Activated CD4-positive, alpha-beta T cell treated with anti-CD3 and anti-CD28 coated beads, Interleukin-2, amount 50 U/mL, for 48 hours (primary cell): ENCODE measurements around the gene REC8.
A peak's percentile ranks its signal among the peaks of the same experiment; 100 is the strongest.

ENCODE experiments used
- DNase-seq, 2 experiments: peaks; one replicate each; pipeline ENCODE4 v3.0.0-alpha.2; 2020

REC8 gene

GRCh38 chr14:24138396-24139271 lies 33.2 kb upstream of the REC8 start:
- no peak for DNase-seq

DNA sequence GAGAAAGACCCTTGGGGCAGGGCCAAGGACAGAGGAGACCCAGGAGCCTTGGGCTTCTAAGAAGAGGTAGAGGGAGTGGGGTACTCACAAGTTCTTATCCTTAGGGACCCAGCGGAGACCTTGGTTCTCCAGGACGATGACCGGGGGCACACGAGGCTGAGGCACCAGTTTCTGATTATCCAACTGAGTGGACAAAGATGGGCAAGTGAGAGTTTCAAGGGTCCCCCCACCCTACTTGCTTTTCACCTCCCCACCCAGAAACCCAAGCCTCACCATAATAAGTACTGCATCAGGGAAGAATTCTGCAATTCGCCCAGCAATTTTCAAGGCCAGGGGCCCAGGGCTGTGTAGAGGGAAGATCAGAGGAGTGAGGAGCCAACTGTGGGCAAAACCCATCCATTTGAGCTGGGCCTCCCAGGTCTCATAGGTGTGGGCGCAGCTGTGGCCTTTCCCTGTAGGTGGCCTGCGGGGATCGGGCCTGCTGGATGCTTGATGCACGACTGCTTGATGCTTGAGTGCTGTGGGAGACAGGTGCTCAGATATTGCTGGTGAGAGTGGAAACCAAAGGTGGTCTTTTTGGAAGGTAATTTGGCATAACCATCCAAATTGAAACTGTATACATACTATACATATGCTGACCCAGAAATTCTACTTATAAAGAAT lies 32.5 kb upstream of the REC8 start:
- DNase-seq: peak; percentile 46 to 58

DNA sequence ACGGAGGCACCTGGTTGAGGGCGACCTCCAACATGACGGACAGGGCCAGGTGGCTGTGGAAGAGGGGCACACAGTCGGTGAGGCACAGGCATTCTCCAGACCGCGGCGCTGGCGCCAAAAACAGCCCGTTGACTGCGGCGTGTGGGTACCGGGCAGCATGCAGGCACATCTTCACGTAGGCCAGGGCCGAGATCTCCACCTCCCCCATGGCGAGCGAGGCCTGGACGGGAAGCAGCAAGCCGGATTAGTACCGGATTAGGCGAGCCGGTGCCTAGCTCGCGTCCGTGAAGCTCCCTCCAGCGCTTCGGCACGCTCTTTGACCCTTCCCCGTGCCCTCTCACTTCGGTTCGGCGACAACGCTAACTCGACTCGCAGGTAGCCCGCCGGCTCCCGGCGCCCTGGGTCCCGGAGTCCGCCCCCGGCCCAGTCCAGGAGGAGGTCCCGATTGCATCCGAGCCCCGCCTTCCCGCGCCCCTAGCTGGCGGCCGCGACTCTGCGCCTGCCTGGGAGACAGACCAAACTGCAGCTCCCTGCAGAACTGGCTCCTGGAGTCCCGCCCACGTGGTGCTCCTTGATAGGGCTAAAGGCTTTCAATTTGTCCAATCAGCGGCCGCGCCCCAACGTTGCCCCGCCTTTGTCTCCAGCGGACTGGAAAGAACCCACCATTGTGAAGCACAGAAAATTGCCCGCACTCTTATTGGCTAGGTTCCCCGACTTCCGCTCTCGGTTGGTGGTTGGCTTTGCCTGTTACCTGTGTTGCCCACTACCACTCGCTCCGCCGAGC lies 30.6 kb upstream of the REC8 start, which contains the start of gene EMC9:
Gene EMC9, minus strand, starts transcription at position 495 of the 784 bp plus-strand sequence. Its CDS starts 287 bp downstream, at position 208.
- peak; percentile 100 for DNase-seq

DNA sequence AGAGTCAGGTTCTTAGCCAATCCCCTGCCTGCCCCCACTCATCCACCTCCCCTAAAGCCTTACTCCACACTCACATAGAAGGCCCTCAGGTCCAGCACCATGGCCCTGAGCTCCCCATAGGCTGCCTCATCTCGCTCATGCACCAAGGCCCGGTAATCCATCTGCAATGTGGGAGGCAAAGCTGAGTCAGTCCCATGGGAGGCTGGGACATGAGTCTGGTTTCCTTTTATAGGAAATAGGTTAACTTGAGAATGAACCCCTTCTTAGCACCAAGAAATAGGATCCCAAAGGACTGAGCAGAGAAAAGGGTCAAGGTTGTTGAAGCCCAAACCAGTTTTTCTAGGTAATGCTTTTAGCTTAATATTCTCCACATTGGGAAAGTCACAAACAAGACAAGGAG lies 28.4 kb upstream of the REC8 start:
- no peak for DNase-seq

- no peak for DNase-seq
Measured at GRCh38 chr14:24144451-24144850, 27.4 kb upstream of the REC8 start.

DNA sequence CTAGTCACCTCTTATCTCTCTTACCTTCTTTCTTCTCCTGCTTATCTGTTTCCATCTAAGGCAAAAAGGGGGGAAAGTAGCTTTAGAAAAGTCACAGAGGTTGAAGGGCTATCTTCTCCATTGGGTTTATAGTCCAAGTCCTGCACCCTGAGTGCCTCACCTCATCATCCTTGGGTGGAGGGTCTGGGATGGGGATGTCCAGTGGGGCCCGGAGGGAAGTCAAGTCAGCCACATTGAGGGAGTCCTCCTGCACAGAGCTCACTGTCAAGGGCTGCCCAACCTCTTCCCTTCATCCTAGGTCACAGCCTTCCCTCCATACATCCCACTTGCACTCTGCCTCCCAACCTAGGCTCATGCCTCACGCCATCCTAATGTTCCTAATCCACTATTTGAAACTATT lies 26.7 kb upstream of the REC8 start:
- no peak for DNase-seq

- no peak for DNase-seq
Measured at GRCh38 chr14:24145690-24146452, 26.0 kb upstream of the REC8 start.

GRCh38 chr14:24146453-24146977 lies 25.4 kb upstream of the REC8 start, which contains the start of gene PSME2:
Gene PSME2, minus strand, starts transcription at chr14:24146610. Its CDS starts 29 bp downstream, at chr14:24146581.
- peak; percentile 94 to 96 for DNase-seq

DNA sequence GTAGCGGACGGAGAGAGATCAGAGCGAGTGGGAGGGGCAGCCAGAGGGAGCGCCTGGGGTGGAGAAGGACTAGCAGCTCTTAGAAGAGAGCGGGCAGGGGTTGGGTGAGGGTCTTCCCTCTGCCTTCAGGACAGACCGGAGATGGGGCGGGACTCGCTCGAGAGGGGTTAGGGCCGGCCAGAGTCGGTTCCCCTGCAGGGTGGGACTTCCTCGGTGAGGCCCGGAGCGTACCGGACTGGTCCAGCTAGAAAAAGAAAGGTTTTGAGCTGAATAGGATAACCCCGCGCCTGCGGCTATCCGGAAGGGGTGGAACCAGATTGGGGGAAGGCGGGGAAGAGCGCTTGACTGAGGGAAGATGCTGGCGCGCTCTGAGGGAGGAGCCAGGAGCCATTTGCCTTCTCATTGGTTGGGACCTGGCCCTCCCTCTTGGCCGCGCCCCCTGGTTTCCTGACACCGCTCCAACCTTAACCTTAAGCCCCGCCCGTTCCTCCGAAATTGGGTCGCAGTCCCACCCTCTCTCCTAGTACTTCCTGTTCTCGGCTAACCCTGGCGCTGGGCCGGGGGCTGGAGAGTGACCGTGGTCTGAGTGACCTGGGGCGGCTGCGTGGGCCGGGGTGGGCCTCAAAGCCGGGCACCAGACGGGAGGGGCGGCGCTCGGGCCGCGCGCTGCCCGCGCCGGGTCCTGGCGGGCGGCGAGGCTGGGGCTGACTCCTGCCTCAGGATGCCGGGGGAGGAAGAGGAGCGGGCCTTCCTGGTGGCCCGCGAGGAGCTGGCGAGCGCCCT lies 24.7 kb upstream of the REC8 start, which contains the start of gene RNF31:
Gene RNF31, plus strand, starts transcription at position 521 of the 783 bp plus-strand sequence. Its CDS starts 201 bp downstream, at position 722.
- DNase-seq: peak; percentile 99

GRCh38 chr14:24147761-24148428 lies 24.0 kb upstream of the REC8 start:
- DNase-seq: no peak

- no peak for DNase-seq
Measured at GRCh38 chr14:24149302-24149969, 22.4 kb upstream of the REC8 start.

- no peak for DNase-seq
Measured at GRCh38 chr14:24150061-24150460, 21.8 kb upstream of the REC8 start.

GRCh38 chr14:24150567-24150966 lies 21.3 kb upstream of the REC8 start:
- no peak for DNase-seq

- DNase-seq: no peak
Measured at GRCh38 chr14:24150993-24151392, 20.9 kb upstream of the REC8 start.

- DNase-seq: no peak
Measured at GRCh38 chr14:24151404-24152080, 20.3 kb upstream of the REC8 start.

DNA sequence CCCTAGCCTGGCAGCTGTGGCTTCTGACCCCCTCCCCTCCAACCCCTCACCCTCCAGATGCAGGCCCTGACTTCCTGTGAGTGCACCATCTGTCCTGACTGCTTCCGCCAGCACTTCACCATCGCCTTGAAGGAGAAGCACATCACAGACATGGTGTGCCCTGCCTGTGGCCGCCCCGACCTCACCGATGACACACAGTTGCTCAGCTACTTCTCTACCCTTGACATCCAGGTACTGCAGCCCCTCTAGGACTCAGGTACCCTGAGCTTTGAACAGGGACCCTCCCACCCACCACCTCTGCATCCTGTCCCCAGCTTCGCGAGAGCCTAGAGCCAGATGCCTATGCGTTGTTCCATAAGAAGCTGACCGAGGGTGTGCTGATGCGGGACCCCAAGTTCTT lies 16.8 kb upstream of the REC8 start:
- no peak for DNase-seq

GRCh38 chr14:24156840-24157239 lies 15.0 kb upstream of the REC8 start:
- no peak for DNase-seq

- no peak for DNase-seq
Measured at GRCh38 chr14:24157331-24157730, 14.5 kb upstream of the REC8 start.

- DNase-seq: no peak
Measured at GRCh38 chr14:24159777-24160498, 11.9 kb upstream of the REC8 start.
